Esophagus muscularis mucosa (tissue), 3 donors: Measurements from ENCODE around the gene DDT.
"Not testable (repeated sequence)": the region's sequence is repeated elsewhere in the genome, so short reads cannot be mapped to it uniquely, and the experiment has no call there.

ENCODE experiments used
- CTCF ChIP-seq, 3 experiments: fragments of 200-600 bp in 2 of 3; fragments of 450-650 bp in 1 of 3; sonication (generic) in 2 of 3; IDR thresholded peaks; one replicate each; pipeline ENCODE4 v1.5.1; 2017 to 2019; ENCODE audit warnings: antibody characterized with exemption in 3 of 3, mild to moderate bottlenecking in 2 of 3, moderate library complexity in 1 of 3
- POLR2AphosphoS5 ChIP-seq, 2 donors: sonication (generic); formaldehyde crosslinking; IDR thresholded peaks; one replicate each; pipeline ENCODE4 v1.6.1; 2017; ENCODE audit warnings: antibody characterized with exemption in 2 of 2

GRCh38 chr22:23966094-23966493 lies 8.1 kb downstream of the DDT start:
- not testable (repeated sequence) for TF ChIP-seq CTCF, POLR2AphosphoS5 (IDR thresholded peaks at IDR 0.05)
